ENCODE measurements around the gene CPNE4.

CPNE4 gene

DNA sequence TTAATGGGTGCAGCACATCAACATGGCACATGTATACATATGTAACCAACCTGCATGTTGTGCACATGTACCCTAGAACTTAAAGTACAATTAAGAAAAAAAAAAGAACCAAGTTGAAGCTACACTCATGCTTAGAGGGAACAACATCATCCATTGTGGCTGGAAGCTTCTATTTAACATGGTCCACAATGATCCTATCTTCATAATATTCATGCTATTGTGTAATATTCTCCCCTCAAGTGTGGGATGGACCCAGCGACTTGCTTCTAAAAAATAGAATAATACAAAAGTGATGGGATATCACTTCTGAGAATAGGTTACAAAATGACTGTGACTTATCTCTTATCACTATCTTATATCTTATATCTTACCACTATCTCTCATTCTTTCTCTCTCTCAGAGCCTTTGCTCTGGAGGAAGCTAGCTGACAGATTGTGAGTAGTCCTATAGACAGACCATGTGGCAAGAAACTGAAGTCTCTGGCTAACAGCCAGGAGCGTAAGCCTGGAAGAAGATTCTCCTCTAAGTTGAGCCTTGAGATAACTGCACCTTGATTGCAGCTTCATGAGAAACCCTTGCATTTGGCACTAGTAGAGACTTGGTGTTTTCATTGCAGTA is 333.6 kb downstream of the CPNE4 start:
- H3K4me2 ChIP-seq (ENCODE audit: low read length): no peak overlapping the region

GRCh38 chr3:131699001-131699400 is 335.8 kb downstream of the CPNE4 start:
- no peak for TF ChIP-seq EZH2 (IDR thresholded peaks at IDR 0.05; ENCODE audit: borderline replicate concordance, low read length)
- TF ChIP-seq, protein P1, sequence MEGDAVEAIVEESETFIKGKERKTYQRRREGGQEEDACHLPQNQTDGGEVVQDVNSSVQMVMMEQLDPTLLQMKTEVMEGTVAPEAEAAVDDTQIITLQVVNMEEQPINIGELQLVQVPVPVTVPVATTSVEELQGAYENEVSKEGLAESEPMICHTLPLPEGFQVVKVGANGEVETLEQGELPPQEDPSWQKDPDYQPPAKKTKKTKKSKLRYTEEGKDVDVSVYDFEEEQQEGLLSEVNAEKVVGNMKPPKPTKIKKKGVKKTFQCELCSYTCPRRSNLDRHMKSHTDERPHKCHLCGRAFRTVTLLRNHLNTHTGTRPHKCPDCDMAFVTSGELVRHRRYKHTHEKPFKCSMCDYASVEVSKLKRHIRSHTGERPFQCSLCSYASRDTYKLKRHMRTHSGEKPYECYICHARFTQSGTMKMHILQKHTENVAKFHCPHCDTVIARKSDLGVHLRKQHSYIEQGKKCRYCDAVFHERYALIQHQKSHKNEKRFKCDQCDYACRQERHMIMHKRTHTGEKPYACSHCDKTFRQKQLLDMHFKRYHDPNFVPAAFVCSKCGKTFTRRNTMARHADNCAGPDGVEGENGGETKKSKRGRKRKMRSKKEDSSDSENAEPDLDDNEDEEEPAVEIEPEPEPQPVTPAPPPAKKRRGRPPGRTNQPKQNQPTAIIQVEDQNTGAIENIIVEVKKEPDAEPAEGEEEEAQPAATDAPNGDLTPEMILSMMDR (IDR thresholded peaks at IDR 0.05; ENCODE audit: low read length): no peak
- Histone ChIP-seq H2AFZ (ENCODE audit: low read length) (no peak overlapping the region), H3F3A (ENCODE audit: insufficient read depth, low read length) (no peaks in the 10 kb centered on the region), H3K4me2 (ENCODE audit: low read length) (no peak overlapping the region), H3K27me3 (ENCODE audit: insufficient read depth, low read length) (no peaks in the 10 kb centered on the region), H3K27ac (ENCODE audit: low read depth, low read length, poor library complexity, severe bottlenecking) (no peak overlapping the region), H3K4me1 (ENCODE audit: insufficient read depth, low read length, severe bottlenecking) (no peaks in the 10 kb centered on the region), H3K9me3 (ENCODE audit: low read length) (no peaks in the 10 kb centered on the region), H3K36me3 (ENCODE audit: insufficient read depth, low read length) (no peaks in the 10 kb centered on the region), H3K79me2 (ENCODE audit: insufficient read depth, low read length) (no peaks in the 10 kb centered on the region), H3K9me2 (ENCODE audit: low read depth, low read length) (no peaks in the 10 kb centered on the region), H3K9ac (ENCODE audit: low read length) (no peak overlapping the region), H4K20me1 (ENCODE audit: insufficient read depth, low read length) (no peaks in the 10 kb centered on the region), H3K4me3 (ENCODE audit: low read depth, low read length, poor library complexity, severe bottlenecking) (no peak overlapping the region)

More for the DNA sequence above, 333.6 kb downstream of the CPNE4 start:
- no peaks in the 10 kb centered on the region for H3K4me1 ChIP-seq (ENCODE audit: insufficient read depth, low read length, severe bottlenecking)
- H3K79me2 ChIP-seq (ENCODE audit: insufficient read depth, low read length): no peaks in the 10 kb centered on the region
- no peaks in the 10 kb centered on the region for H3F3A ChIP-seq (ENCODE audit: insufficient read depth, low read length)
- no peaks in the 10 kb centered on the region for H3K27me3 ChIP-seq (ENCODE audit: insufficient read depth, low read length)
- no peaks in the 10 kb centered on the region for H3K36me3 ChIP-seq (ENCODE audit: insufficient read depth, low read length)
- no peak overlapping the region for H3K27ac ChIP-seq (ENCODE audit: low read depth, low read length, poor library complexity, severe bottlenecking)
- no peaks in the 10 kb centered on the region for H4K20me1 ChIP-seq (ENCODE audit: insufficient read depth, low read length)
- TF ChIP-seq, protein P1 (IDR thresholded peaks at IDR 0.05; ENCODE audit: low read length): no peak
- no peaks in the 10 kb centered on the region for H3K9me2 ChIP-seq (ENCODE audit: low read depth, low read length)
- H3K9me3 ChIP-seq (ENCODE audit: low read length): no peaks in the 10 kb centered on the region
- H3K9ac ChIP-seq (ENCODE audit: low read length): no peak overlapping the region
- no peak overlapping the region for H2AFZ ChIP-seq (ENCODE audit: low read length)
- H3K4me3 ChIP-seq (ENCODE audit: low read depth, low read length, poor library complexity, severe bottlenecking): no peak overlapping the region

- no peak overlapping the region for H3K9ac ChIP-seq (ENCODE audit: low read length)
- no peaks in the 10 kb centered on the region for H3K79me2 ChIP-seq (ENCODE audit: insufficient read depth, low read length)
- no peak overlapping the region for H3K4me3 ChIP-seq (ENCODE audit: low read depth, low read length, poor library complexity, severe bottlenecking)
- no peak overlapping the region for H3K4me2 ChIP-seq (ENCODE audit: low read length)
- H2AFZ ChIP-seq (ENCODE audit: low read length): no peak overlapping the region
- H3K9me2 ChIP-seq (ENCODE audit: low read depth, low read length): no peaks in the 10 kb centered on the region
- H3K27ac ChIP-seq (ENCODE audit: low read depth, low read length, poor library complexity, severe bottlenecking): no peak overlapping the region
- no peaks in the 10 kb centered on the region for H3F3A ChIP-seq (ENCODE audit: insufficient read depth, low read length)
- H3K36me3 ChIP-seq (ENCODE audit: insufficient read depth, low read length): no peaks in the 10 kb centered on the region
- H3K4me1 ChIP-seq (ENCODE audit: insufficient read depth, low read length, severe bottlenecking): no peaks in the 10 kb centered on the region
- no peaks in the 10 kb centered on the region for H4K20me1 ChIP-seq (ENCODE audit: insufficient read depth, low read length)
- H3K27me3 ChIP-seq (ENCODE audit: insufficient read depth, low read length): no peaks in the 10 kb centered on the region
- no peak for TF ChIP-seq EZH2 (IDR thresholded peaks at IDR 0.05; ENCODE audit: borderline replicate concordance, low read length)
- TF ChIP-seq, protein P1 (IDR thresholded peaks at IDR 0.05; ENCODE audit: low read length): no peak
- H3K9me3 ChIP-seq (ENCODE audit: low read length): no peaks in the 10 kb centered on the region
Observed at GRCh38 chr3:131694376-131694775, 340.4 kb downstream of the CPNE4 start.

All from OCI-LY1 (cell line).